ENCODE data around the gene HLA-DPA1. TPM values are rescaled to one million over a fixed set of nuclear protein-coding genes. Genes with fewer than 3 reads are reported as not detected.

The HLA-DPA1 gene
- total RNA-seq, 1 experiment from 2014 or later, result 2.6 TPM

DNA sequence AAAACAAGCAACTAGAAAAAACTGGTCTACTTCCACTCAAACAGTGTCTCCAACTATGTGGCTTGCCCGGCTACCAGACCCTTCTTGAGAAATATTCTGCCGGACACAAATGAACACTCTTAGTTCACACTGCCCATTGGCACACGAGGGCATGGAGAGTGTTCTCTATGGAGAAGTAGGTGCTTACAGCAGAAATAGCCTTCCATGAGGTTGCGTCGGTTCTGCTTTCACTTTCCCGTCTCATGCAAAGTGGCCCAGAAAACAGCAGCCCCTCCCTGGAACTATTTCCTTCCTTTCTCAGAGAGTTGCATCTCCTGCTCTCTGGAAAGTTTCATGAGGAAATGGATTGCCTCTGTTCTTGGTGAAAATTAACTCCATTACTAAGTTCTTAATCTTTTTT lies 54.5 kb downstream of the HLA-DPA1 start:
- Mint-ChIP-seq H3K36me3 (ENCODE audit: insufficient read depth in 1 of 3, low read depth in 3 of 3) (no peaks in the 10 kb centered on the region; a peak in 1 of 7 replicates), H3K4me3 (no peak overlapping the region), H3K9me3 (no peaks in the 10 kb centered on the region; a peak in 1 of 5 replicates), H3K27ac (no peak overlapping the region), H3K4me1 (peaks cover 6 to 8% of the 10 kb centered on the region in 2 experiments), H3K27me3 (ENCODE audit: low read depth) (peaks cover 2% of the 10 kb centered on the region; the same call in 1 of the 2 replicates)
- H3K9ac ChIP-seq (ENCODE audit: extremely low read depth, insufficient read length, low read length), result no peak overlapping the region
- no peaks in the 10 kb centered on the region for H3K9me3 ChIP-seq (ENCODE audit: control insufficient read depth, low read depth, low read length)
- H3K27ac ChIP-seq (ENCODE audit: insufficient read length, low read depth, low read length), result no peak overlapping the region
- no peak for DNase-seq
- H3K4me1 ChIP-seq (ENCODE audit: insufficient read depth, low read length), result no peaks in the 10 kb centered on the region; the same call in 1 of the 2 replicates
- H4K8ac ChIP-seq (replicated peaks; ENCODE audit: insufficient read length, low read depth, low read length), result no peak overlapping the region
- H2BK20ac ChIP-seq (ENCODE audit: low read depth, low read length, poor library complexity, severe bottlenecking), result no peak overlapping the region
- H2AFZ ChIP-seq (ENCODE audit: low read length), result no peak overlapping the region
- TF ChIP-seq CTCF (conservative IDR thresholded peaks at IDR 0.05), result no peak
- H3K23me2 ChIP-seq (ENCODE audit: insufficient read length, low read depth, low read length, poor library complexity, severe bottlenecking), result no peaks in the 10 kb centered on the region
- H3K27me3 ChIP-seq (ENCODE audit: insufficient read depth, low read length), result no peaks in the 10 kb centered on the region
- H4K20me1 ChIP-seq (ENCODE audit: control insufficient read depth, insufficient read depth, insufficient read length), result no peaks in the 10 kb centered on the region
- no peak overlapping the region for H3K4me2 ChIP-seq (ENCODE audit: insufficient read depth, insufficient read length, low read length)
- H4K5ac ChIP-seq (ENCODE audit: insufficient read length, low read depth, low read length), result no peak overlapping the region
- no peak overlapping the region for H2BK5ac ChIP-seq (ENCODE audit: insufficient read length, low read length)
- H2AK5ac ChIP-seq (ENCODE audit: insufficient read length, low read length), result no peak overlapping the region
- no peaks in the 10 kb centered on the region; the same call in 1 of the 2 replicates for H3K79me2 ChIP-seq (ENCODE audit: insufficient read depth, low read length)
- H4K91ac ChIP-seq (ENCODE audit: insufficient read length, low read depth, low read length), result no peak overlapping the region
- no peak overlapping the region for H3K14ac ChIP-seq (ENCODE audit: insufficient read depth, low read length)
- no peak overlapping the region for H2BK120ac ChIP-seq (ENCODE audit: low read depth, low read length, poor library complexity, severe bottlenecking)
- no peak overlapping the region for H2BK15ac ChIP-seq (ENCODE audit: low read depth, low read length)
- no peak overlapping the region for H3T11ph ChIP-seq (ENCODE audit: low read length)
- no peak overlapping the region for H3K56ac ChIP-seq (ENCODE audit: insufficient read length, low read depth, low read length)
- no peaks in the 10 kb centered on the region for H3K79me1 ChIP-seq (ENCODE audit: insufficient read depth, low read depth, low read length, poor library complexity, severe bottlenecking)
- no peak overlapping the region for H3K23ac ChIP-seq (ENCODE audit: insufficient read length, low read depth, low read length)
- H3K4ac ChIP-seq (ENCODE audit: low read depth, low read length), result no peak overlapping the region
- H2BK12ac ChIP-seq (ENCODE audit: insufficient read length, low read depth, low read length), result no peak overlapping the region
- H3K18ac ChIP-seq (ENCODE audit: insufficient read length, low read depth, low read length), result no peak overlapping the region
- no CpG with 5 or more reads among the region's 6 CpGs for WGBS (ENCODE audit: extremely low coverage, insufficient read length, low lambda C conversion rate)

All from H9 (cell line).